HCT116 (cell line): ENCODE results near the gene TFDP1. TPM values are rescaled to one million over a fixed set of nuclear protein-coding genes. Genes with fewer than 3 reads are reported as not detected.

ENCODE experiments used
- ATAC-seq: fragments of 200-7000 bp; cut with Tn5 transposase; 2 replicates; pipeline ENCODE4 v1.9.1; 2020; ENCODE audit warnings: mild to moderate bottlenecking, moderate library complexity
- BruUV-seq: library from RNA; stranded (reverse); fragments of 400-500 nt; replicated peaks from 2 replicates; lab custom pipeline; 2021; lab: Mats Ljungman, UMichigan
- CTCF ChIA-PET: fragments of 300-600 bp; sonication (Branson Sonifier 250); formaldehyde crosslinking; loops from one replicate; lab custom pipeline; 2021; ENCODE audit warnings: antibody characterized with exemption; lab: Charles Lee
- POLR2A ChIA-PET: fragments of 300-600, 350-600 bp; sonication (Branson Sonifier 250); formaldehyde crosslinking; loops from one replicate; lab custom pipeline; 2021; ENCODE audit warnings: antibody characterized with exemption; lab: Charles Lee
- RAD21 ChIA-PET, 2 experiments: fragments of 300-600 bp; sonication (Branson Sonifier 250); formaldehyde crosslinking; loops; one replicate each; lab custom pipeline; 2023; ENCODE audit warnings: low total read pairs in 2 of 2; ENCODE audit not compliant: uncharacterized antibody in 2 of 2, unreplicated experiment in 2 of 2, low non-redundant PET in 1 of 2; lab: Charles Lee
- DNase-seq: peaks from one replicate; pipeline ENCODE4 v3.0.0-alpha.2; 2010; ENCODE audit warnings: low read depth, low spot score
- H2AFZ ChIP-seq: fragments of 200-600 bp; shearing (Covaris generic), sonication (generic); 2 replicates; pipeline ENCODE4 v1.6.1; 2017; ENCODE audit warnings: low read depth, mixed run types, mixed read lengths, antibody characterized with exemption, low read length; ENCODE audit not compliant: poor library complexity, severe bottlenecking
- H3K27ac ChIP-seq: 2 replicates; pipeline ENCODE4 v1.5.1; 2012; ENCODE audit warnings: low read depth, low read length
- H3K27me3 ChIP-seq: fragments of 200-600 bp; sonication (generic); 2 replicates; pipeline ENCODE4 v1.6.1; 2016; ENCODE audit warnings: mixed run types, low read length, mixed read lengths; ENCODE audit not compliant: insufficient read depth
- H3K36me3 ChIP-seq, 2 experiments: fragments of 200-500 bp in 1 of 2; fragments of 200-600 bp in 1 of 2; sonication (Bioruptor generic) in 1 of 2; sonication (generic) in 1 of 2; 2 replicates each; pipeline versions ENCODE4 v1.5.1 to v1.6.1; 2014 to 2016; ENCODE audit warnings: low read length in 2 of 2, inconsistent platforms in 1 of 2, mixed read lengths in 1 of 2, mixed run types in 1 of 2; ENCODE audit not compliant: insufficient read depth in 2 of 2, control insufficient read depth in 1 of 2
- H3K4me1 ChIP-seq, 2 experiments: fragments of 200-600 bp in 1 of 2; sonication (generic) in 1 of 2; 2 replicates each; pipeline versions ENCODE4 v1.5.1 to v1.6.1; 2012 to 2017; ENCODE audit warnings: low read length in 2 of 2, inconsistent platforms in 1 of 2, mild to moderate bottlenecking in 1 of 2, mixed read lengths in 1 of 2, mixed run types in 1 of 2, moderate library complexity in 1 of 2; ENCODE audit not compliant: insufficient read depth in 2 of 2, control insufficient read depth in 1 of 2
- H3K4me2 ChIP-seq: fragments of 200-600 bp; sonication (generic); 2 replicates; pipeline ENCODE4 v1.6.1; 2017; ENCODE audit warnings: mixed run types, low read length, mixed read lengths
- H3K4me3 ChIP-seq, 2 experiments: fragments of 200-600 bp in 1 of 2; sonication (generic) in 1 of 2; replicated peaks in 1 of 2; 2 replicates each; pipeline ENCODE4 v1.5.1; 2011 to 2016; ENCODE audit warnings: low read length in 2 of 2, control low read depth in 1 of 2, low read depth in 1 of 2, mild to moderate bottlenecking in 1 of 2, mixed read lengths in 1 of 2, mixed run types in 1 of 2
- H3K79me2 ChIP-seq: fragments of 200-600 bp; sonication (generic); 2 replicates; pipeline ENCODE4 v1.6.1; 2017; ENCODE audit warnings: mild to moderate bottlenecking, mixed run types, low read length, moderate library complexity, mixed read lengths; ENCODE audit not compliant: insufficient read depth
- H3K9ac ChIP-seq: fragments of 200-600 bp; sonication (generic); 2 replicates; pipeline ENCODE4 v1.6.1; 2016; ENCODE audit warnings: low read length, mixed read lengths
- H3K9me2 ChIP-seq: fragments of 200-600 bp; sonication (generic), shearing (Covaris generic); 2 replicates; pipeline ENCODE4 v1.6.1; 2017; ENCODE audit warnings: mixed run types, mild to moderate bottlenecking, moderate library complexity; ENCODE audit not compliant: insufficient read depth
- H3K9me3 ChIP-seq, 2 experiments: fragments of 200-500 bp in 1 of 2; fragments of 200-600 bp in 1 of 2; sonication (Bioruptor generic) in 1 of 2; sonication (generic) in 1 of 2; 2 replicates each; pipeline ENCODE4 v1.6.1; 2014 to 2017; ENCODE audit warnings: low read length in 2 of 2, mixed read lengths in 2 of 2, inconsistent platforms in 1 of 2, low read depth in 1 of 2, mild to moderate bottlenecking in 1 of 2, mixed run types in 1 of 2, moderate library complexity in 1 of 2; ENCODE audit not compliant: control insufficient read depth in 1 of 2, insufficient read depth in 1 of 2
- H4K20me1 ChIP-seq: fragments of 200-600 bp; sonication (generic), shearing (Covaris generic); 2 replicates; pipeline ENCODE4 v1.6.1; 2017; ENCODE audit warnings: mixed run types, mild to moderate bottlenecking, moderate library complexity; ENCODE audit not compliant: insufficient read depth
- CBX3 ChIP-seq: IDR thresholded peaks from 2 replicates; pipeline ENCODE4 v1.6.1; 2012; ENCODE audit warnings: low read depth
- CEBPB ChIP-seq: IDR thresholded peaks from 2 replicates; pipeline ENCODE4 v1.6.1; 2012; ENCODE audit warnings: low read depth
- EGR1 ChIP-seq: IDR thresholded peaks from 2 replicates; pipeline ENCODE4 v1.6.1; 2012; ENCODE audit warnings: low read depth
- ELF1 ChIP-seq: IDR thresholded peaks from 2 replicates; pipeline ENCODE4 v1.6.1; 2012; ENCODE audit warnings: low read depth, borderline replicate concordance
- FOSL1 ChIP-seq: IDR thresholded peaks from 2 replicates; pipeline ENCODE4 v1.6.1; 2012; ENCODE audit warnings: low read depth
- POLR2A ChIP-seq: IDR thresholded peaks from 2 replicates; pipeline ENCODE4 v1.7.0; 2011; ENCODE audit warnings: borderline replicate concordance; ENCODE audit not compliant: insufficient read depth, insufficient read length; ENCODE audit errors: extremely low read depth
- RAD21 ChIP-seq: IDR thresholded peaks from 2 replicates; pipeline ENCODE4 v1.6.1; 2012; ENCODE audit warnings: low read depth, mild to moderate bottlenecking
- ZFX ChIP-seq: fragments of 450-650 bp; IDR thresholded peaks from 2 replicates; pipeline ENCODE4 v1.6.1; 2017
- ZNF274 ChIP-seq: fragments of 200-500 bp; sonication (Bioruptor generic); IDR thresholded peaks from 2 replicates; pipeline ENCODE4 v1.6.1; 2014; ENCODE audit warnings: mild to moderate bottlenecking, low read depth, low read length, inconsistent platforms
- intact Hi-C: fragments of 100-400 bp; cut with micrococcal nuclease; formaldehyde crosslinking; loops from 2 replicates; pipeline ENCODE4 v1.10.0; 2022
- total RNA-seq: library from RNA; stranded (reverse); gene quantifications from one replicate; pipeline ENCODE4 v1.2.1, GENCODE V29; 2021; ENCODE audit not compliant: unreplicated experiment
- TF ChIP-seq, protein P1 (sequence below), 3 experiments: fragments of 200-600 bp in 1 of 3; sonication (generic) in 1 of 3; IDR thresholded peaks in 2 of 3; conservative IDR thresholded peaks in 1 of 3; 2 replicates each; pipeline ENCODE4 v1.5.1; 2012 to 2017; ENCODE audit warnings: low read depth in 2 of 3, low read length in 2 of 3, antibody characterized with exemption in 1 of 3, borderline replicate concordance in 1 of 3, control low read depth in 1 of 3, mild to moderate bottlenecking in 1 of 3, mixed read lengths in 1 of 3, mixed run types in 1 of 3, moderate library complexity in 1 of 3; ENCODE audit not compliant: insufficient read depth in 1 of 3
- TF ChIP-seq, protein P2 (sequence below): IDR thresholded peaks from 2 replicates; pipeline ENCODE4 v1.6.1; 2012; ENCODE audit warnings: low read depth
- TF ChIP-seq, protein P3 (sequence below): IDR thresholded peaks from 2 replicates; pipeline ENCODE4 v1.6.1; 2011; ENCODE audit warnings: mild to moderate bottlenecking, low read length, moderate library complexity; ENCODE audit not compliant: insufficient replicate concordance; ENCODE audit errors: extremely low read depth
- TF ChIP-seq, protein P4 (sequence below): IDR thresholded peaks from 2 replicates; pipeline ENCODE4 v1.6.1; 2012

Gene TFDP1
- total RNA-seq, 1 experiment from 2014 or later = 169 TPM

DNA sequence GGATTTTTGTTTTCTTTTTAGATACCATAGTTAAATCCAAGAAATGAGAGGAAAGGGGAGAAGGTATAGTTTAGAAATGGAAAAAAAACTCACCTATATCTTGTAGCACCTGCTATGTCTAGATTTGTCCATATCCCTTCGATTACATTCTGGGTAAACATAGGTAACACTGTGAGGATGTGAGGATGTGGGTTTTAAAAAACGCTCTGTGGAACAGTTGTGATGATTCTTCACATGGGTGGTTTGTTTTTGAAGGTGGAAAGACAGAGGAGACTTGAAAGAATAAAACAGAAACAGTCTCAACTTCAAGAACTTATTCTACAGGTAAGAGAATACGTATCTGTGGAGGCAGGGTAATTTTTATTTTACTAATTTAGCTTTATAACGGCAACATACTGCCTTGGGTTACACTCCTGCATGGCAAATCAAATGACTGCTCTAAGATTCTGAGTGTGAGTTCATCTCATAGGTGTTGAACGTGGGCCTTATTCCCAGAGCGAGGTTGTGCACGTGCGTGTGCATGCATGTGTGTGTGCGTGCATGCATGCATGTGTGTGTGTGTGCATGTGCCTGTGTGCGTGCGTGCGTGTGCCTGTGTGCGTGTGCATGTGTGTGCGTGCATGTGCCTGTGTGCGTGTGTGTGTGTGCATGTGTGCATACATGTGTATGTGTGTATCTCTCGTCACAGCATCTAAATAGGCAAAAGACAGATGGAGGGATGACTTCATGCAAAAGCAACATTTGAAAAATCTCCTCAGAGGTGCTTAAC is 49.9 kb downstream of the TFDP1 start:
- POLR2A ChIA-PET = no interaction called here
- no peaks in the 10 kb centered on the region for H3K9me2 ChIP-seq
- TF ChIP-seq, protein P1, sequence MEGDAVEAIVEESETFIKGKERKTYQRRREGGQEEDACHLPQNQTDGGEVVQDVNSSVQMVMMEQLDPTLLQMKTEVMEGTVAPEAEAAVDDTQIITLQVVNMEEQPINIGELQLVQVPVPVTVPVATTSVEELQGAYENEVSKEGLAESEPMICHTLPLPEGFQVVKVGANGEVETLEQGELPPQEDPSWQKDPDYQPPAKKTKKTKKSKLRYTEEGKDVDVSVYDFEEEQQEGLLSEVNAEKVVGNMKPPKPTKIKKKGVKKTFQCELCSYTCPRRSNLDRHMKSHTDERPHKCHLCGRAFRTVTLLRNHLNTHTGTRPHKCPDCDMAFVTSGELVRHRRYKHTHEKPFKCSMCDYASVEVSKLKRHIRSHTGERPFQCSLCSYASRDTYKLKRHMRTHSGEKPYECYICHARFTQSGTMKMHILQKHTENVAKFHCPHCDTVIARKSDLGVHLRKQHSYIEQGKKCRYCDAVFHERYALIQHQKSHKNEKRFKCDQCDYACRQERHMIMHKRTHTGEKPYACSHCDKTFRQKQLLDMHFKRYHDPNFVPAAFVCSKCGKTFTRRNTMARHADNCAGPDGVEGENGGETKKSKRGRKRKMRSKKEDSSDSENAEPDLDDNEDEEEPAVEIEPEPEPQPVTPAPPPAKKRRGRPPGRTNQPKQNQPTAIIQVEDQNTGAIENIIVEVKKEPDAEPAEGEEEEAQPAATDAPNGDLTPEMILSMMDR (IDR thresholded peaks at IDR 0.05 in 2 of 3, conservative IDR thresholded peaks at IDR 0.05 in 1 of 3; ENCODE audit: borderline replicate concordance in 1 of 3, insufficient read depth in 1 of 3, low read depth in 2 of 3, low read length in 2 of 3) = no peak
- TF ChIP-seq CBX3 = no peak
- no peak for TF ChIP-seq CEBPB
- no peak for TF ChIP-seq POLR2A
- no peak for TF ChIP-seq FOSL1
- no peak for TF ChIP-seq ZNF274
- TF ChIP-seq EGR1 = no peak
- TF ChIP-seq, protein P2, sequence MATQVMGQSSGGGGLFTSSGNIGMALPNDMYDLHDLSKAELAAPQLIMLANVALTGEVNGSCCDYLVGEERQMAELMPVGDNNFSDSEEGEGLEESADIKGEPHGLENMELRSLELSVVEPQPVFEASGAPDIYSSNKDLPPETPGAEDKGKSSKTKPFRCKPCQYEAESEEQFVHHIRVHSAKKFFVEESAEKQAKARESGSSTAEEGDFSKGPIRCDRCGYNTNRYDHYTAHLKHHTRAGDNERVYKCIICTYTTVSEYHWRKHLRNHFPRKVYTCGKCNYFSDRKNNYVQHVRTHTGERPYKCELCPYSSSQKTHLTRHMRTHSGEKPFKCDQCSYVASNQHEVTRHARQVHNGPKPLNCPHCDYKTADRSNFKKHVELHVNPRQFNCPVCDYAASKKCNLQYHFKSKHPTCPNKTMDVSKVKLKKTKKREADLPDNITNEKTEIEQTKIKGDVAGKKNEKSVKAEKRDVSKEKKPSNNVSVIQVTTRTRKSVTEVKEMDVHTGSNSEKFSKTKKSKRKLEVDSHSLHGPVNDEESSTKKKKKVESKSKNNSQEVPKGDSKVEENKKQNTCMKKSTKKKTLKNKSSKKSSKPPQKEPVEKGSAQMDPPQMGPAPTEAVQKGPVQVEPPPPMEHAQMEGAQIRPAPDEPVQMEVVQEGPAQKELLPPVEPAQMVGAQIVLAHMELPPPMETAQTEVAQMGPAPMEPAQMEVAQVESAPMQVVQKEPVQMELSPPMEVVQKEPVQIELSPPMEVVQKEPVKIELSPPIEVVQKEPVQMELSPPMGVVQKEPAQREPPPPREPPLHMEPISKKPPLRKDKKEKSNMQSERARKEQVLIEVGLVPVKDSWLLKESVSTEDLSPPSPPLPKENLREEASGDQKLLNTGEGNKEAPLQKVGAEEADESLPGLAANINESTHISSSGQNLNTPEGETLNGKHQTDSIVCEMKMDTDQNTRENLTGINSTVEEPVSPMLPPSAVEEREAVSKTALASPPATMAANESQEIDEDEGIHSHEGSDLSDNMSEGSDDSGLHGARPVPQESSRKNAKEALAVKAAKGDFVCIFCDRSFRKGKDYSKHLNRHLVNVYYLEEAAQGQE = no peak
- no peak for TF ChIP-seq RAD21
- TF ChIP-seq ZFX = no peak
- TF ChIP-seq, protein P3, sequence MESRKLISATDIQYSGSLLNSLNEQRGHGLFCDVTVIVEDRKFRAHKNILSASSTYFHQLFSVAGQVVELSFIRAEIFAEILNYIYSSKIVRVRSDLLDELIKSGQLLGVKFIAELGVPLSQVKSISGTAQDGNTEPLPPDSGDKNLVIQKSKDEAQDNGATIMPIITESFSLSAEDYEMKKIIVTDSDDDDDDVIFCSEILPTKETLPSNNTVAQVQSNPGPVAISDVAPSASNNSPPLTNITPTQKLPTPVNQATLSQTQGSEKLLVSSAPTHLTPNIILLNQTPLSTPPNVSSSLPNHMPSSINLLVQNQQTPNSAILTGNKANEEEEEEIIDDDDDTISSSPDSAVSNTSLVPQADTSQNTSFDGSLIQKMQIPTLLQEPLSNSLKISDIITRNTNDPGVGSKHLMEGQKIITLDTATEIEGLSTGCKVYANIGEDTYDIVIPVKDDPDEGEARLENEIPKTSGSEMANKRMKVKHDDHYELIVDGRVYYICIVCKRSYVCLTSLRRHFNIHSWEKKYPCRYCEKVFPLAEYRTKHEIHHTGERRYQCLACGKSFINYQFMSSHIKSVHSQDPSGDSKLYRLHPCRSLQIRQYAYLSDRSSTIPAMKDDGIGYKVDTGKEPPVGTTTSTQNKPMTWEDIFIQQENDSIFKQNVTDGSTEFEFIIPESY = no peak
- TF ChIP-seq, protein P4, sequence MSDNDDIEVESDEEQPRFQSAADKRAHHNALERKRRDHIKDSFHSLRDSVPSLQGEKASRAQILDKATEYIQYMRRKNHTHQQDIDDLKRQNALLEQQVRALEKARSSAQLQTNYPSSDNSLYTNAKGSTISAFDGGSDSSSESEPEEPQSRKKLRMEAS = no peak
- no peak for TF ChIP-seq ELF1
- H3K4me2 ChIP-seq = no peak overlapping the region
- ATAC-seq (no peak), DNase-seq (no peak)
- no TSS peak for BruUV-seq
- H3K4me3 ChIP-seq = no peak overlapping the region
- CTCF ChIA-PET = no interaction called here
- H3K9me3 ChIP-seq = no peaks in the 10 kb centered on the region
- no peaks in the 10 kb centered on the region for H3K4me1 ChIP-seq
- H3K36me3 ChIP-seq = peaks cover 36 to 83% of the 10 kb centered on the region in 2 experiments
- H3K9ac ChIP-seq = no peak overlapping the region
- H3K27me3 ChIP-seq = no peaks in the 10 kb centered on the region
- no peak overlapping the region for H2AFZ ChIP-seq
- intact Hi-C loops = no loop called here
- H3K79me2 ChIP-seq = peaks cover 41% of the 10 kb centered on the region
- RAD21 ChIA-PET = no interaction called here
- H3K27ac ChIP-seq = no peak overlapping the region
- H4K20me1 ChIP-seq = no peaks in the 10 kb centered on the region
